Ishikawa (cell line): Measurements from ENCODE around the gene ARNT2.

Experiments
- CEBPB ChIP-seq: IDR thresholded peaks from 2 replicates; pipeline ENCODE4 v1.6.1; 2012
- CREB1 ChIP-seq: IDR thresholded peaks from 2 replicates; pipeline ENCODE4 v1.6.1; 2012; ENCODE audit warnings: low read depth
- EGR1 ChIP-seq: IDR thresholded peaks from 2 replicates; pipeline ENCODE4 v1.6.1; 2012
- EP300 ChIP-seq: IDR thresholded peaks from 2 replicates; pipeline ENCODE4 v1.6.1; 2012; ENCODE audit warnings: borderline replicate concordance
- FOXM1 ChIP-seq: IDR thresholded peaks from 2 replicates; pipeline ENCODE4 v1.6.1; 2012; ENCODE audit warnings: low read depth, borderline replicate concordance
- MAX ChIP-seq: IDR thresholded peaks from 2 replicates; pipeline ENCODE4 v1.6.1; 2012
- NFIC ChIP-seq: IDR thresholded peaks from 2 replicates; pipeline ENCODE4 v1.6.1; 2012
- RAD21 ChIP-seq: IDR thresholded peaks from 2 replicates; pipeline ENCODE4 v1.6.1; 2012; ENCODE audit warnings: low read depth
- REST ChIP-seq: IDR thresholded peaks from 2 replicates; pipeline ENCODE4 v1.6.1; 2012; ENCODE audit warnings: low read depth, mild to moderate bottlenecking
- TAF1 ChIP-seq: IDR thresholded peaks from 2 replicates; pipeline ENCODE4 v1.6.1; 2012; ENCODE audit warnings: low read depth, mild to moderate bottlenecking
- TCF12 ChIP-seq: IDR thresholded peaks from 2 replicates; pipeline ENCODE4 v1.6.1; 2012; ENCODE audit warnings: low read depth
- TEAD4 ChIP-seq: IDR thresholded peaks from 2 replicates; pipeline ENCODE4 v1.6.1; 2012
- USF1 ChIP-seq: IDR thresholded peaks from 2 replicates; pipeline ENCODE4 v1.6.1; 2012
- YY1 ChIP-seq: IDR thresholded peaks from 2 replicates; pipeline ENCODE4 v1.6.1; 2012; ENCODE audit warnings: low read depth
- ZBTB7A ChIP-seq: IDR thresholded peaks from 2 replicates; pipeline ENCODE4 v1.6.1; 2012; ENCODE audit warnings: low read depth

ARNT2 gene

GRCh38 chr15:80492409-80492808 lies 88.2 kb downstream of the ARNT2 start:
- no peak for TF ChIP-seq ZBTB7A
- no peak for TF ChIP-seq FOXM1
- TF ChIP-seq MAX = no peak
- no peak for TF ChIP-seq YY1
- no peak for TF ChIP-seq TEAD4
- no peak for TF ChIP-seq CREB1
- no peak for TF ChIP-seq RAD21
- no peak for TF ChIP-seq TAF1
- no peak for TF ChIP-seq EP300
- TF ChIP-seq CEBPB = no peak
- TF ChIP-seq EGR1 = no peak
- TF ChIP-seq USF1 = no peak
- TF ChIP-seq TCF12 = no peak
- TF ChIP-seq NFIC = no peak
- TF ChIP-seq REST = no peak

GRCh38 chr15:80492874-80493273 lies 88.7 kb downstream of the ARNT2 start:
- no peak for TF ChIP-seq ZBTB7A
- TF ChIP-seq NFIC = no peak
- TF ChIP-seq YY1 = no peak

- TF ChIP-seq ZBTB7A (no peak), EP300 (no peak), USF1 (no peak), NFIC (no peak)
Measured at GRCh38 chr15:80494351-80494751, 90.2 kb downstream of the ARNT2 start.

GRCh38 chr15:80494756-80495155 lies 90.6 kb downstream of the ARNT2 start:
- no peak for TF ChIP-seq MAX

GRCh38 chr15:80495401-80495942 lies 91.3 kb downstream of the ARNT2 start:
- TF ChIP-seq CEBPB (no peak), MAX (no peak), TAF1 (no peak), FOXM1 (no peak), EGR1 (no peak), EP300 (no peak), TEAD4 (no peak), REST (no peak), TCF12 (no peak), RAD21 (no peak), NFIC (no peak), CREB1 (no peak), USF1 (no peak), ZBTB7A (no peak), YY1 (no peak)

GRCh38 chr15:80496096-80496495 lies 91.9 kb downstream of the ARNT2 start:
- TF ChIP-seq CEBPB = no peak
- TF ChIP-seq ZBTB7A = no peak
- no peak for TF ChIP-seq CREB1
- no peak for TF ChIP-seq TEAD4
- TF ChIP-seq FOXM1 = no peak
- no peak for TF ChIP-seq TCF12
- no peak for TF ChIP-seq YY1
- no peak for TF ChIP-seq MAX
- TF ChIP-seq TAF1 = no peak
- TF ChIP-seq NFIC = no peak
- no peak for TF ChIP-seq EGR1
- TF ChIP-seq RAD21 = no peak
- TF ChIP-seq USF1 = no peak
- no peak for TF ChIP-seq EP300
- no peak for TF ChIP-seq REST
